HG02973 (cell line): ENCODE data around the gene DAB2IP.
"Not testable (repeated sequence)": the region's sequence is repeated elsewhere in the genome, so short reads cannot be mapped to it uniquely, and the experiment has no call there.

Source experiments
- ATAC-seq: cut with Tn5 transposase; IDR thresholded peaks from one replicate; pipeline ENCODE4 v1.9.1; 2021; ENCODE audit warnings: moderate library complexity; ENCODE audit not compliant: unreplicated experiment

DAB2IP gene

GRCh38 chr9:121651295-121652020 lies at the start of gene DAB2IP:
DAB2IP (plus strand) TSS chr9:121651634; CDS start chr9:121651776, 142 bp downstream.
- no peak for ATAC-seq

DNA sequence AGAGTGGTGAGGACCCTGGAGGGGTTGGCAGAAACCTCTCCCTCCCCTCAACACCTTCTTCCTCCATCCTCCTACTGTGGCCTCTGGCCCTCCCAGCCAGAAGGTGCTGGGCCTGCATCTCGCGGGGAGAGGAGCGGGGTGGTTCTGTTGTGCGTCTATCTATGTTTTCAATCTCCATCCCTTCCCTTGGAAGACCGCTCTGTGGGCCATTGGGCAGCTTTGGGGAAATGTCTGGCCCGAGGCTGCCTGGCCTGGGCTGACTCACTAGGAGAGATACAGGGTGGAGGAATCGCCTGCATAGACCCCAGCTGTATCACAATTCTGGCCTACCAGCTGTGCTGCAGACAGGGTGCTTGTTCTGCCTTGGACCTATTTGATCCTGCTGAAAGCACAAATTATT lies 48.4 kb upstream of the DAB2IP start:
- ATAC-seq: no peak

GRCh38 chr9:121604242-121604641 lies 47.2 kb upstream of the DAB2IP start:
- no peak for ATAC-seq

GRCh38 chr9:121604654-121605053 lies 46.8 kb upstream of the DAB2IP start:
- no peak for ATAC-seq

DNA sequence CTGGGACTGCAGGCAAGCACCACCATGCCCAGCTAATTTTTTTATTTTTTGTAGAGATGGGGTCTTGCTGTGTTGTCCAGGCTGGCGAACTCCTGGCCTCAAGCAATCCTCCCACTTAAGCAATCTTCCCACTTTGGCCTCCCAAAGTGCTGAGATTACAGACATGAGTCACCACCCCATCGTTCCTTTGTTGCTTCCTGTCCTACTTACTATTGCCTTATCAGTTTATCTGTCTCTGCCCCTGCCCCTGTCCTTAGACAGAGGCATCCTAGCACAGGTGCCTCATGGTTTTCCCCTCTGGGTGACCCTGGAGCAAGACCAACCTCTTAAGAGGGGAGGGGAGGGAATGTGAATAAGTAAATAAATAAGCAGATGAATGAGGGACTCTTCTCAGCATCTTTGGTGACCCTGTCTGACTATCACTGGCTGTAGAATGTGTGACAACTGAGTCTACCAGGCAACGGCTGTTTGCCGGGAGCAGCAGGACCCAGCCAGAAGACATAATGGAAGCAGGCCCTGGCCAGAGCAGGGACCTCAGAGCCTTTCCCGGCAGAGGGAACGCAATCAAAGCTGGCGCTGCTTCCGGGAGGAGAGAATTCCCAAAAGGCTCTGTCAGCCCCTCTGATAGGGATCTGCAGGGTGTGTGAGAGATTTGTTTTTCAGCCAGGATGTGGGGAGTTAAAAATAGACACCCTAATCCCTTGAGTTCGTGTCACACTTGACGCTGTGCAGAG lies 43.8 kb upstream of the DAB2IP start:
- no peak for ATAC-seq

DNA sequence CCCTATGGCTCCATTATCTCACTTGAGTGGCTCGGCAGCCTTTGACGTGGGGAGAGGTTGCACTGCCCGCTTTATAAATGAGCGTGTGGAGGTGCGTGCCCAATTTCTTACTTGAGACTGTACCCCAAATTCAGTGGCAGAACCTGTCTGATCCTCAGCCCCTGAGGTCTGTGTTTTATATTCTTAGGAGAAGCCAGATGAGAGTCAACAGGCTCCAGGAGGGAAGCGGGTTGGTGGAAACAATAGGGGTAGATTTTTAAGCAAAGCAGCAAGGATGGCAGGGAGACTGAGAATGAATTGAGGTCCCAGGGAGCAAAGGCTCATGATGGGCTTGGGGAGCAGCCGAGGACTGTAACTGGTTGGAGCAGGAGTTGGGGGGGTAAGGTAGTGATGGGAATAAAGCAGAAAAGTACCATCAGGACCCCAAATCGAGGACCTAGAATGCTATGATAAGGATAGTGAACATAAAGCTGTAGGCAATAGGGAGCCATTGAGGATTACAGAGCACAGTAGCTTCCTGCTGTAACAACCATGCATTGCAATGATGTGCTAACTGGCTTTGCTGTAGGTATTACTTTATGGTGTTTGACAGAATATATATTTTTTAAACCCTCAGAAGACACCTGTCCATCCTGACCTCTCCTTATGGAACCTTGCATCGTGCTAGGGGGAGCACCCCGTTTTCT lies 43.1 kb upstream of the DAB2IP start:
- no peak for ATAC-seq

DNA sequence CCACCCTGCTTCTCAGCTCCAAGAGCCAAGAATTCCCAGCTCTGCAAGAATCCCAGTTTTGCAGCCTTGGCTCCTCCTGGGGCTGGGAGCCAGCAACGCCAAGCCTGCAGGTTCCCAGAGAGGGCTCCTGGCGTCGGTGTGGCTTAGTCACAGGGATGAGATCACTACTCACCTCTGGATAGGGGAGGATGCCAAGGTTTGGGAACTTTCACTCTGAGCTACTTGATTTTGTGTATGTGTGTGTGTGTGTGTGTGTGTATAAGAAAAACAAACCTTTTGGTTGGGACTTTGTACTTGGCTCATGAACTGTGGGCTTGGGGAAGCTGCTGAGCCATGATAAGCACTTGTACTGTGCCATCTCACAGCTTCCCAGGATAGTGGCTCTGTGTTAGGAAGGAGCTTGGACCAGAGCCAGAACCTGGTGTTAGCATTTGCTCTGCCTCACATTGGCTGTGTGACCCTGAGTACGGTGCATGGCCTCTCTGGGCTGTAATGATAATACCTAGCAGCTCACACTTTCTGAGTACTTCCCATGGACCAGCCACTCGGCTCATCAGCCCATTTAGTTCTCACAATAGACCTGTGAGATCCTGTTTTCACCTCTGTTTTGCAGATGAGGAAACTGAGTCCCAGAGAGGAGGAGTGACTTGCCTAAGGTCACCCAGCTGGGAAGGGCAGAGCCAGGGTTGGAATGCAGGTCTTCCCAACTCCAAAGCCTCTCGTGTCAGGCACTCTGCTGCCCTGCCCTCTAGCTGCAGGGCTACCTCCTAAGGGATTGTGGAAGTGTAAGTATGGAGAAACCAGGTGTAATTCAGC lies 41.4 kb upstream of the DAB2IP start:
- ATAC-seq: no peak

DNA sequence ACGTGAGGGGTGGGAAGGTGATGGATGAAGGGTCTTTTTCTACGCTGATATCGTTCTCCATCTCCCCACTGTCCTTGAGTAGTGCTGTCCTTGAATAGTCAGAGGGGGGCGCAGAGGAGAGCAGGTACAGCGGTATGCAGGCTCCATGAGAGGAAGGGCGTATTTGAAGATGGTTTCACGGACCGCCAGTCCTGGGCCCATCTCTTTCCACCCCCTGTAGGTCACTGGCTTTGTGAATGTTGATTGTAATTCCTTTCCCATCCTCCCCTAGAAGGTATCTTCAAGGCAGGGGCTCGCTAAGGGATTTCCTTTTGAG lies 40.8 kb upstream of the DAB2IP start:
- ATAC-seq: no peak

- ATAC-seq: no peak
Observed at GRCh38 chr9:121612511-121612998, 38.9 kb upstream of the DAB2IP start.

DNA sequence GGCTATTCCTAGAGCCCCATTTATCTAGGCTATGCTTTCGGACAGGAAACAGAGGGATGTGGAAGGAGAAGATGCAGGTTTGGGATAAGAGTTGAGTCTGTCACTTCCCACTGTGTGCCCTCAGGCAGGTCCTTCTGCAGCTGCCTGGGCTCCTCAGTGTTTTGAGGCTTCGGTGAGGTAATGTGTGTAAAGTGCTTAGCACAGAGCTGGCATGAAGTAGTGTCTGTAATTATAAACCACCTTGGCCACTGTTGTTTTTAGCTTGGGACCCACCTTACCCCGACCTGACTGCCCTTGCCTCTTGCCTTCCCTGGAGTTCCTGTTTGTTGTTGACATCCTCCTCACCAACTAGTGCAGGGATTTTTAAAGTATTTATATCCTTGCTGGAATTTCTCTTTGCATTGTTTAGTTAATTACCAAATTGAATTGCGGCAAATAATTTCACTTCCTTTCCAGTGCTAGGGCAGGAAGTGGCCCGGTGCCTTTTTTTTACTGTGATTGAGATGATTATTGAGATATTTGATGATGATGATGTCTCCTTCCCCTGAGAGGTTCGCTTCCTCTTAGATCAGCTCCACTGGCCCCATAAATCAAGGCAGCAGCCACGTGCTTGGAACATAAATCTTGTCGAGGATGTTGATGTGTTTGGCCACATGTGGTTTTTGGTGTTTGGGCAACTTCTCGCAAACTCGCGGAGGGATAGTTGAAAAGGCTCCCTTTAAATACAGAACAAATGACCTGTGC lies 38.3 kb upstream of the DAB2IP start:
- ATAC-seq: no peak

- no peak for ATAC-seq
Observed at GRCh38 chr9:121616123-121616755, 35.2 kb upstream of the DAB2IP start.

GRCh38 chr9:121618504-121618903 lies 32.9 kb upstream of the DAB2IP start:
- no peak for ATAC-seq

DNA sequence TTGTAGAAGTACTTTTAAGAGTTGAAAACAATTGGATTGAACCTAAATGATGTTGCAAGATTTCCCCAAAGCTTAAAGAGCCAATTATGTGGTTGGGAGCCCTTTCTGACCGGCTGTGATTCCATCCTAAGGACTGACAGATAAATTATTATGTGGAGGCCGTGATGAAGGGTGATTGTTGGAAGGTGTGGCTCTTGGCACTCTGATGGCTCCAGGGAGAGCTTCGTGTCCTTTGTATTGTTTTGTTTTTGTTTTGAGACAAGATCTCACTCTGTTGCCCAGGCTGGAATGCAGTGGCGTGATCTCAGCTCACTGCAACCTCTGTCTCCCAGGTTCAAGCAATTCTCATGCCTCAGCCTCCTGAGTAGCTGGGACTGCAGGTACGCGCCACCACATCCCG lies 32.5 kb upstream of the DAB2IP start:
- not testable (repeated sequence) for ATAC-seq

GRCh38 chr9:121619545-121620324 lies 31.7 kb upstream of the DAB2IP start:
- ATAC-seq: no peak

GRCh38 chr9:121620325-121620673 lies 31.1 kb upstream of the DAB2IP start:
- no peak for ATAC-seq

- ATAC-seq: no peak
Observed at GRCh38 chr9:121620777-121621449, 30.5 kb upstream of the DAB2IP start.

DNA sequence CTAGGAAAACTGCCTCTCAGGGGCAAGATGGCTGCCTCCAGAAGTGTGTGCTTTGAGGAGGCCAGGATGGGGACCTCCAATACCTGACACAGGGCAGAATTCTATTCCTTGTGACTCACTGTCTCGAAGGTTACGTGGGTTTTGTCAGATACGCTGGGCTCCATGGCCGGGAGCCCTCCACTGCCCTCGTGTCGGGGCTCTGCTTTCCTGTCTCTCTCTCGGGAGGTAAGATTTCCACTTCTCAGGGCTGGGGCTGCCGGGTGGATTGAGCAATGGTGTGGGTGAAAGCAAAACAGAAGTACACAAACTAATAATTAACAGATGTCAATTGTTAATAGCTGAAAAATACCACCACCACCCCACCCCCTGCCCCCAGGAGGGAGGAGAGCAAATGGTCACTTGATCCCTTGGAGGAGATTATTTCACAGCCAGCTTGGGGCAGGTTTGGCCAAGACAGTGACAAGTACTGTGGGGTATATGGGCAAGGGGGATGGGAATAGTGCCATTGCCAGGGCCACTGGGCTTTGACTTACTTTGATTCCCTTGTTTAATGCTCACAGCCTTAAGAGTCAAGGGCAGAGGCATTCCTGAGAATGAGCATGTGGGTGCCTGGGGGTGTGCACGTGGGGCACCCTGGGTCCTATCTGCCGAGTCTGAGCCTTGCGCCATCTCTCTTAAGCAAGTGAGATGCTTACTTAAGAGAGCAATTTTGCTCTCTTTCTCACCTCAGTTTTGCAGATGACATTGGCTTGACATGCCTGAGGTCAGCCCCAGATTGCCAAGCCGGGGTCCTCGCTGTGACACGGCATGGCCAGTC lies 28.8 kb upstream of the DAB2IP start:
- ATAC-seq: no peak

DNA sequence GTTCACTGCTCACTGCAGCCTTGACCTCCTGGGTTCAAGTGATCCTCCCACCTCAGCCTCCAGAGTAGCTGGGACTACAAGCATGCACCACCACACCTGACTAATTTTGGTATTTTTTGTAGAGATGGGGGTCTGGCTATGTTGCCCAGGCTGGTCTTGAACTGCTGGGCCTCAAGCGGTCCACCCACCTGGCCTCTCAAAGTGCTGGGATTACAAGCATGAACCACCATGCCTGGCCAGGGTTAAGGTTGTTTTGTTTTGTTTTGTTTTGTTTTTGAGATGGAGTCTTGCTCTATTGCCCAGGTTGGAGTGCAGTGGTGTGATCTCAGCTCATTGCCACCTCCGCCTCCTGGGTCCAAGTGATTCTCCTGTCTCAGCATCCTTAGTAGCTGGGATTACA lies 28.0 kb upstream of the DAB2IP start:
- not testable (repeated sequence) for ATAC-seq
